GM12875 (cell line): ENCODE measurements around the gene ZNF292.
"Not testable (repeated sequence)": the region's sequence is repeated elsewhere in the genome, so short reads cannot be mapped to it uniquely, and the experiment has no call there.

Experiments
- H3K4me3 ChIP-seq: one replicate; pipeline ENCODE4 v1.5.1; 2011; ENCODE audit warnings: low read depth, low read length, control low read depth
- TF ChIP-seq, protein P1 (sequence below): IDR thresholded peaks from 2 replicates; pipeline ENCODE4 v1.5.1; 2011; ENCODE audit warnings: low read depth, mild to moderate bottlenecking, control low read depth, inconsistent platforms, low read length, moderate library complexity, borderline replicate concordance; ENCODE audit not compliant: insufficient read depth

ZNF292 gene

DNA sequence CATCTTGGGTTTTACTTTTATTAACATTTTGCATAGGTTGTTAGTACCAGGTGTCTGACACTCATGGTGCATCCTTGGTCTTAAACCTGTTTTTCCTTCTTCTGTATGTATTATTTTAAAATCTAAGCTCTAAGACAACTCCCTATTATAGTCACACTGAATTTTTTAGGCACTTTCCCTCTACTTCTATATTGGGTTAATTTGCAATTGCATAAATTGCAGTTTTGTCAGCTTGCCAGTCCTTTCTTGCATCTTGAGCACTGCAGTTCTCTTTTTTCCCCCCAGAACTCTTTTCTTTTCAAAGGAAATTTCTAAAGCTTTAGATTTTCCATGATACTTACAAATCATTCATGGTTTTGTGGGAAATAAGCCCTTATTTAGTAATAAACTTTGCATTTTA lies 70.6 kb downstream of the ZNF292 start:
- no peak overlapping the region for H3K4me3 ChIP-seq
- TF ChIP-seq, protein P1, sequence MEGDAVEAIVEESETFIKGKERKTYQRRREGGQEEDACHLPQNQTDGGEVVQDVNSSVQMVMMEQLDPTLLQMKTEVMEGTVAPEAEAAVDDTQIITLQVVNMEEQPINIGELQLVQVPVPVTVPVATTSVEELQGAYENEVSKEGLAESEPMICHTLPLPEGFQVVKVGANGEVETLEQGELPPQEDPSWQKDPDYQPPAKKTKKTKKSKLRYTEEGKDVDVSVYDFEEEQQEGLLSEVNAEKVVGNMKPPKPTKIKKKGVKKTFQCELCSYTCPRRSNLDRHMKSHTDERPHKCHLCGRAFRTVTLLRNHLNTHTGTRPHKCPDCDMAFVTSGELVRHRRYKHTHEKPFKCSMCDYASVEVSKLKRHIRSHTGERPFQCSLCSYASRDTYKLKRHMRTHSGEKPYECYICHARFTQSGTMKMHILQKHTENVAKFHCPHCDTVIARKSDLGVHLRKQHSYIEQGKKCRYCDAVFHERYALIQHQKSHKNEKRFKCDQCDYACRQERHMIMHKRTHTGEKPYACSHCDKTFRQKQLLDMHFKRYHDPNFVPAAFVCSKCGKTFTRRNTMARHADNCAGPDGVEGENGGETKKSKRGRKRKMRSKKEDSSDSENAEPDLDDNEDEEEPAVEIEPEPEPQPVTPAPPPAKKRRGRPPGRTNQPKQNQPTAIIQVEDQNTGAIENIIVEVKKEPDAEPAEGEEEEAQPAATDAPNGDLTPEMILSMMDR = no peak

DNA sequence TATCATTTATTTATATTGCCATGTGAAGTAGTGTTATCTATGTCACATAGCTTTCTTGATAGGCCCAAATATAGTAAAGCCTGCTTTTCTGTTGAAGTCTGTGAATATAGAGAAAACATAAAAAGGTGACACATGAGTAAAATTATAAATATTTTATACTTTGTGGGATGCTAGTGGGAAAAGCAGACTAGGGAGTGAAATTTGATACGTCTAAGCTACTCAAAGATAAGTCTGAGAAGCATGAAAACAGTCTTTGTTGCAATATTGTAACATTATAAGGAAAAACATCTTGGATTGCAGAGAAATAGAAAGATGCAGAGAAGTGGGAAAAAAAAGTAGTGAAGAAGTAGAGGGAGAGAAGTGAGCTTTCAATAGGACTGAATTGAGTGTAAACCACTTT lies 75.4 kb downstream of the ZNF292 start:
- no peak overlapping the region for H3K4me3 ChIP-seq
- TF ChIP-seq, protein P1 = no peak

DNA sequence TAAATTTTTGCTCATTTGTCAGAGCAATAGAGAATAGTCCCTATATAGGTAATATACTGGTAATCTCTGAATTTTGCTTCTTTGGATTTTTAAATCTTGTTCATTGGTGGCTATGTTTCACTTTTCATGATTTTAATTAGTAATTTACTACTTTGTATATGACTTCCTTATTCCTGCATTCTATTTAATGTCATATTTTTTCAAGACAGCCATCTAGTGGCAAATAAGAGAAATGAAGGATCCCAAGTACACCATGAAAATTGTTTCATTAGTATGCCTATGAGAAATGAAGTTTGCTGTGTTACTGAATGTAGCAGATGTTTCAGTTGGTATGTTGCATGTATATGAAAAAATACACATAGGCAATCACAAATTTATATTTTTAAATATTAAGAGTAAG lies 82.4 kb downstream of the ZNF292 start:
- no peak overlapping the region for H3K4me3 ChIP-seq
- TF ChIP-seq, protein P1 = no peak

GRCh38 chr6:87239098-87239635 lies 83.8 kb downstream of the ZNF292 start:
- H3K4me3 ChIP-seq = not testable (repeated sequence)

DNA sequence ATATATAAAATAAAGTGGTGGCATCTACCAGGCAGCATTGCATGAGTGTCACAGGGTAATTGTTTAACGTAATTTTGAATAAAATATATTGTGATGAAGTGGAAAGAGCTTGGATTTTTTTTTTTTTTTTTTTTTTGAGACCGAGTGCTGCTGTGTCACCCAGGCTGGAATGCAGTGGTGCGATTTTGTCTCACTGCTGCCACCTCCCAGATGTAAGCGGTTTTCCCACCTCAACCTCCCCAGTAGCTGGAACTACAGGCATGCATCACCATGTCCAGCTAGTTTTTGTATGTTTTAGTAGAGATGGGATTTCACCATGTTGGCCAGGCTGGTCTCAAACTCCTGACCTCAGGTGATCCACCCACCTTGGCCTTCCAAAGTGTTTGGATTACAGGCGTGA lies 85.9 kb downstream of the ZNF292 start:
- TF ChIP-seq, protein P1 = no peak
- H3K4me3 ChIP-seq = no peak overlapping the region

DNA sequence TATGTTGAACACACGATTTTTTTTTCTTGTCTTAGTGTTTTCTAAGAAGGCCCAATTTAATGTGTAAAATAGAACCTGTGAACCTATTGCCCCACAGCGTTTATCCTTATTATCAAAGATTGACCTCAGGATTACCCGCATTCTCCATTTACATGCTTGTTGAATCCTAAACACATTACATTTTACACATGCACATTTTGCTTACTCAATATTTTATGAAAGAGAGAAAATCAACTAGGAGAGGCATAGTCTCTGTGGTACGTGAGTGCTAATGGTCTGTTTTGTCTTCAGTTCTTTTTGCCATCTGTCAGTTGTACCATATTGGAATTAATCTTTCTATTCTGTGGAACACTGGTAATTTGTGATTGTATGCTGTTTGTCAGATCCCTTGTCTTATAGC lies 86.9 kb downstream of the ZNF292 start:
- H3K4me3 ChIP-seq = no peak overlapping the region
- TF ChIP-seq, protein P1 = no peak

GRCh38 chr6:87243812-87244211 lies 88.4 kb downstream of the ZNF292 start:
- TF ChIP-seq, protein P1 = no peak
- H3K4me3 ChIP-seq = no peak overlapping the region

DNA sequence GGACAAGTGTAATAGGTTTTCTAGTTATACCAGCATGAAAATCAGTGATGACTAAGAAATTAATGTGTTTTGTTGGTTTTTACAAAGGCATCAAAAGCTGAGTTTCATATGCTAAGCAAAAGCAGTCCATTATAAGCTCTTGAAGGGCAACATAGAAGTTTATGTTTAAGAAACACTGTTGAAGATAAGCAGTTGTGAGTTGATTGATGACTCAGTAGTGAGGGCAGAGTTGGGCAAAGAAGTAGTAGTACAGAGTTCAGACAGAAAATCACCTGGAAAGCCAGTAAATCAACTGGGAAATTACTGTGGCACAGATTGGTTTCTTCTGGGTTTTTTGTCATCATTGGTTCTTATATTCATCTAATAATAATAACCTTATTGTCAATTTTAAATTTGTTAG lies 89.0 kb downstream of the ZNF292 start:
- TF ChIP-seq, protein P1 = no peak
- no peak overlapping the region for H3K4me3 ChIP-seq
